Colon (tissue), 2 donors: ENCODE data around the gene WFIKKN1.

Experiments used
- FAIRE-seq: peaks from 2 replicates; lab custom pipeline; 2012; peaks lifted over from hg19 to GRCh38; lab: Jason Lieb, UNC
- donor health status: control.
- donor health status: control.

Gene WFIKKN1

GRCh38 chr16:657487-657886 lies 26.7 kb downstream of the WFIKKN1 start:
- FAIRE-seq: no peak

GRCh38 chr16:658679-659571 lies 28.1 kb downstream of the WFIKKN1 start:
- no peak for FAIRE-seq

- no peak for FAIRE-seq
Measured at GRCh38 chr16:659618-660017, 28.8 kb downstream of the WFIKKN1 start.

- no peak for FAIRE-seq
Measured at GRCh38 chr16:660132-660458, 29.3 kb downstream of the WFIKKN1 start.

- no peak for FAIRE-seq
Measured at GRCh38 chr16:660459-661183, 29.8 kb downstream of the WFIKKN1 start.

GRCh38 chr16:661184-661821 lies 30.5 kb downstream of the WFIKKN1 start:
- FAIRE-seq: no peak

GRCh38 chr16:662095-662494 lies 31.3 kb downstream of the WFIKKN1 start:
- no peak for FAIRE-seq

GRCh38 chr16:662597-662996 lies 31.8 kb downstream of the WFIKKN1 start:
- FAIRE-seq: no peak

- no peak for FAIRE-seq
Measured at GRCh38 chr16:666572-666971, 35.8 kb downstream of the WFIKKN1 start.

GRCh38 chr16:667113-667779 lies 36.5 kb downstream of the WFIKKN1 start:
- no peak for FAIRE-seq

GRCh38 chr16:667780-668518 lies 37.2 kb downstream of the WFIKKN1 start, which contains the start of gene RHOT2:
Gene RHOT2 (plus strand): TSS chr16:668132. CDS start chr16:668200, 68 bp downstream.
- no peak for FAIRE-seq

GRCh38 chr16:668519-669171 lies 37.9 kb downstream of the WFIKKN1 start:
- FAIRE-seq: no peak

GRCh38 chr16:669666-670065 lies 38.9 kb downstream of the WFIKKN1 start:
- no peak for FAIRE-seq

GRCh38 chr16:670485-671352 lies 39.9 kb downstream of the WFIKKN1 start:
- no peak for FAIRE-seq

GRCh38 chr16:671353-672131 lies 40.8 kb downstream of the WFIKKN1 start:
- no peak for FAIRE-seq

- no peak for FAIRE-seq
Measured at GRCh38 chr16:672371-672770, 41.6 kb downstream of the WFIKKN1 start.

- FAIRE-seq: no peak
Measured at GRCh38 chr16:672851-673250, 42.1 kb downstream of the WFIKKN1 start.

GRCh38 chr16:673399-673991 lies 42.7 kb downstream of the WFIKKN1 start:
- FAIRE-seq: no peak
